ENCODE results near the gene FCHO1.

Gene FCHO1

GRCh38 chr19:17734146-17734545 is 17.1 kb upstream of the FCHO1 start:
- DNase-seq, result no peak

GRCh38 chr19:17735410-17735809 is 15.9 kb upstream of the FCHO1 start:
- no peak for DNase-seq

- no peak for DNase-seq
These were observed 13.6 kb upstream of the FCHO1 start for GRCh38 chr19:17737690-17738153.

- no peak for DNase-seq
These were observed 12.0 kb upstream of the FCHO1 start for GRCh38 chr19:17739121-17739875.

DNA sequence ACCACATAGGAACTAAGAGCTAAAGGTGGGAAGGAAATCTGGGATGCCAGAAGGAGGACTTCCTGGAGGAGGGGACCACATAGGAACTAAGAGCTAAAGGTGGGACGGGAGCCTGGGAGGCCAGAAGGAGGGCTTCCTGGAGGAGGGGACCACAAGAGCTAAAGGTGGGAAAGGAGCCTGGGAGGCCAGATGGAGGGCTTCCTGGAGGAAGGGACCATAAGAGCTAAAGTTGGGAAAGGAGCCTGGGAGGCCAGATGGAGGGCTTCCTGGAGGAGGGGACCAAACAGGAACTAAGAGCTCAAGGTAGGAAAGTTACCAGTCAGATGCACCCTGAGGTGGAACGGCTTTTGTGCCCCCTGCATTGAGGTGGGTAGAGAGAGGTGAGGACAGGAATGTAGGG is 9.8 kb upstream of the FCHO1 start:
- DNase-seq, result no peak

DNA sequence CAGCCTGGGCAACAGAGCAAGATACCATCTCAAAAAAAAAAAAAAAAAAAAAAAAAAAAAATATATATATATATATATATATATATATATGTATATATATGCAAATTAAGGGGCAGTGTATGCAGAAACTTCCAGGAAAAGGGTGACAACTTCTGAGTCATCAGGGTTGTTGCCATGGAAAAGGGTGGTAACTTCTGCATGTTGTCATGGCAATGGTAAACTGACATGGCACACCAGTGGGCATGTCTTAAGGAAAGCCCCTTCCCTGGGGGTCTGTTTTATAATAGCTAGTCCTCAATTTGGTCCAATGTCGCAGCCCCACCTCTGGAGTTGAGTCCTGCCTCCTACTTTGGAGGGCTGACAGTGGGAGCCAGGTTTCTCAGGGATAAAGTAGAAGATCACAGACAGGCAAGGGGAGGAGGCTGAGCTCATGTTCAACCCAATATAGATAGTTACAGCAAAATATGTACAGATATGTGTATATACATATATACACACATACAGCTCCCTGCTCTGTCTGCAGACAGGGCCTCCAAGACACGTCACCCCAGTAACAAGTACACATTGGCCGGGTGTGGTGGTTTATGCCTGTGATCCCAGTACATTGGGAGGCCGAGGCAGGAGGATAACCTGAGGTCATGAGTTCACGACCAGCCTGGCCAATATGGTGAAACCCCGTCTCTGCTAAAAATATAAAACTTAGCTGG is 7.2 kb upstream of the FCHO1 start:
- peak; percentile 47 for DNase-seq

- DNase-seq, result peak; percentile 92
These were observed 3.8 kb upstream of the FCHO1 start for GRCh38 chr19:17747205-17748098.

DNA sequence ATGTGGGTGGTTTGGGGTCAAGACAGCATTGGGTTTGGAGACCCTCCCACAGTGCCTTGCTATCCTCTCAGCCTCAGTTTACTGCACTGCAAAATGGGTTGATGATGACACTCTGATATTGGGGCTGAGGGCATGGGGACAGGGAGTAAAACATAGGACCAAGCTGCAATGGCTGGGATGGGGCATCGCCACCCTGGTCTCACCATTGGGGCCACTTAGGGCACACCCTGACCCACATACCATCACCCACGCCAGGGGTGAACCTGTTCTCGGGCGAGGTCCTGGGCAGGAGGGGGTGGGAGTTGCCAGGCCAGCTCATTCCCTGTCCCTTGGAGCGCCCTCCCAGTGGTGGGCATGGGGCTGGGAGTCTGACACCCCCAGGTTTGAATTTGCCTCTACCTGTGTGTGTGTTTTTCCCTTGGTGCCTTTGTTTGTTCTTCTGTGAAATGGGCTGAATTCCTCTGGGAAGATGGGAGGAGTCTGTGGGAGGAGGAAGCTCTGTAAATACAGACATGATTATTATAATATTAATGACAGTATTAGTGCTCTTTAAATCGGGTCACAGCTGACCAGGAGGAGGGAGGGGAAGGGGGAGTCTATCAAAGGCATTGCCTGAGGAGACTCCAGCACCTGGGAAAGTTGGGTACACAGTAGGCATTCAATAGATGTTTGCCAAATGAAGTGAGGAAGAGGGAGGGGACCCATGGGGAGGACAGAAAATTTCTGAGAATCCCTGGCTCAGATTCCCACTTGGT is 2.2 kb upstream of the FCHO1 start:
- no peak for DNase-seq

GRCh38 chr19:17749912-17750317 is 1.4 kb upstream of the FCHO1 start:
- no peak for DNase-seq

- no peak for DNase-seq
These were observed 616 bp downstream of the FCHO1 start for GRCh38 chr19:17751912-17752273.

DNA sequence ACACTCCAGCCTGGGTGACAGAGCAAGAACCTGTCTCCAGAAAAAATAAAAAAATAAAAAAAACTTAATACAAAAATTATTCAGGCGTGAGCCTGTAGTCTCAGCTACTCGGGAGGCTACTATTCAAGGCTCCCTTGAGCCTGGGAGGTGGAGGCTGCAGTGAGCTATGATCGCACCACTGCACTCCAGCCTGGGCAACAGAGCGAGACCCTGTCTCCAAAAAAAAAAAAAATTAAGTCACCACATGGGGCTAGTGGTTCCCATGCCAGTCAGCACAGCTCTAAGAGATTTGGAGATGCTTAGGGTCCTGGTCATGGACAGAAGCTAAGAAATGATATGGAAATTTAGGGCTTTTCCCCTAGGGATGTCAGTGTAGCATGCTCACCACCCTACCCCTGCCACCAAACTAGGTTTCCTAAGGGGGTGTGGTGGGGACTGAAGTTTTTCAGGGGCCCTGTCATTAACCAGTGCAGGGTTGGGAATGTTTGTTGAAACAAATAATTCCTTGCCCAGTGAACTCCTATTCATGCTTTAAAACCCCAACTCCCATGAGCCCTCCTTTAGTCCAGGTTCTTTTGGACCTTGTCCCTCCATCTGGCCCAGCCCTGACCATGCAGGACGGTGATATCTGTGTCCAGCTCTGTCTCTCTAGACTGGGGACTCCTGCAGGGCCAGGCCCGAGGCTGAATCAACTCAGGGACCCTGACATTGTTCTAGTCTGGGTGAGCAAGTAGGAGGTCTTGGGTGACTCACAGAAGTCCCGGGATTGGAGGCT is 1.8 kb downstream of the FCHO1 start:
- no peak for DNase-seq

- no peak for DNase-seq
These were observed 2.7 kb downstream of the FCHO1 start for GRCh38 chr19:17753976-17754375.

- no peak for DNase-seq
These were observed 3.6 kb downstream of the FCHO1 start for GRCh38 chr19:17754634-17755442.

GRCh38 chr19:17755443-17755890 is 4.2 kb downstream of the FCHO1 start:
- DNase-seq, result no peak

DNA sequence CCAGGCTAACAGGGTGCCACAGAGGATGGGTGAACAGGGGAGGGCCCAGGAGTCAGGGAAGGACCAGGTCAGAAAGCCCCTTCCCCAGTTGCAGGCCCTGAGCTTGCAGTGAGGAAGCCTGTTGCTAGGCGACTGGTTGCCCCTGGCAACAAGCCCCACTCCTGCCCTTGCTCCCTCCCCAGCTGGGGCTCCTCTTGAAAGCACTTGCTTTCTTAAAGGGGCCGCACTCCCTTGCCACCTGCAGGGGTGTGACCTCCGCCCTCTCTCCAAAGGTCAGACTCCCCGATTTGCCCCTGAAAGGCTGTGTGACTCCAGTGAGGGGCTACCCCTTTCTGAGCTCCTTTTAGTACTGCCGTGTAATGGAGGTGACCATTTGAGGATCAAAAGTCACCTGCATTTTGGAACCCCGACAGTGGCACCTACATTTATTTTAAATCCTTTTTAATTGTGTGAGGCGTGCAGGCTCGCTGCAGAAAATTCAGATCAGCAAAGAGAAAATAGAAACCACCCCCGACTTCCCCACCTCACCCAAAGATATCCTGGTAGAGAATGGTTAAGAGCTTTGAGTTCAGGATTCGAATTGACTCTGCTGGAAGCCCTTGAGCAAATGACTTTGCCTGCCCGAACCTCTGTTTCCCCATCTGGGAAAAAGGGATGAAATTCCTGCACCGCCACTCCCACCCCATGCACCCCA is 4.8 kb downstream of the FCHO1 start:
- peak; percentile 16 for DNase-seq

DNA sequence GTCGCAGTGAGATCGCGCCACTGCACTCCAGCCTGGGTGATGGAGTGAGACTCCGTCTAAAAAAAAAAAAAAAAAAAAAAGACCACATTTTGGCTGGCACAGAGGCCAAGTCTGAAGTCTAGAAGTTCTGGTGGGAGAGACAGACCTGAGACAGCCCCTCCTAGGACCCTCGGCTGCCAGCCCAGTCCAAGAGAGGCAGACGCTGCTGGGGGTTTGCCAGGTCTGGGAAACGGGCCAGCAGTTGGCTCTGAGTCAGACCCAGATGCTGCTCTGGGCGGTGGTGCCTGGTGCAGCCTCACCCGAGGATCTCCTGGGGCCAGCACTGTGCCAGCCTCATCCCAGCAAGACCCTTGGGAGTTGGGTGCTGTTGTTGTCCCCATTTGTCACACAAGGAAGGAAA is 5.8 kb downstream of the FCHO1 start:
- DNase-seq, result peak; percentile 46

DNA sequence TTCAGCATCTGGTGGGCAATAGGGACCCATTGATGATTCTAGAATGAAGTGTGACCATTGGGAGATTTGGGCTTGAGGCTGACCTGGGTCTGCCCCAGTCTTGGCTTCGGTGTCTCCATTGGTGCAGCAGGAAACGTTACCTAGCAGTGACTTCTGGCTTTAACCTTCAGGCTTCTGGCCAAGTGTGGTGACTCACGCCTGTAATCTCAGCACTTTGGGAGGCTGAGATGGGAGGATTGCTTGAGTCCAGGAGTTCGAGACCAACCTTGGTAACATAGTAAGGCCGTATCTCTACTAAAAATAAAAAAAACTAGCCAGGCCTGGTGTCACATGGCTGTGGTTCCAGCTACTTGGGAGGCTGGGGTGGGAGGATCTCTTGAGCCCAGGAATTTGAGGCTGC is 7.2 kb downstream of the FCHO1 start:
- DNase-seq, result no peak

DNA sequence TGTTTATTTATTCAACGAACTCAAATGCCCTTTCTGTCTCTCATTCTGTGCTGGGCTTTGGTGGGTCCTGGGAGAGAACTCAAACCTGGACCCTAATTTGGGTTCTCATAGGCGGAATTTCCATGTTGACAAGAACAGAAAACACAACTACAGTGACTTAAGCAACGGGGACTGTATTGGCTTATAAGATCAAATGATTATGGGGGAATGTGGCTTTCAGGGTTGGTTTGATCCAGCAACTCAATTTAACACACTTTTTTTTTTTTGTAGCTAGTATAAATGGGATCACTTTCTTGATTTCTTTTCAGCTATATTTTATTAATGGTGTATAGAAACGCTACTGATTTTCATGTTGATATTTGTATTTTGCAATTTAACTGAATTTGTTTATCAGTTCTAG is 9.9 kb downstream of the FCHO1 start:
- DNase-seq, result no peak

DNA sequence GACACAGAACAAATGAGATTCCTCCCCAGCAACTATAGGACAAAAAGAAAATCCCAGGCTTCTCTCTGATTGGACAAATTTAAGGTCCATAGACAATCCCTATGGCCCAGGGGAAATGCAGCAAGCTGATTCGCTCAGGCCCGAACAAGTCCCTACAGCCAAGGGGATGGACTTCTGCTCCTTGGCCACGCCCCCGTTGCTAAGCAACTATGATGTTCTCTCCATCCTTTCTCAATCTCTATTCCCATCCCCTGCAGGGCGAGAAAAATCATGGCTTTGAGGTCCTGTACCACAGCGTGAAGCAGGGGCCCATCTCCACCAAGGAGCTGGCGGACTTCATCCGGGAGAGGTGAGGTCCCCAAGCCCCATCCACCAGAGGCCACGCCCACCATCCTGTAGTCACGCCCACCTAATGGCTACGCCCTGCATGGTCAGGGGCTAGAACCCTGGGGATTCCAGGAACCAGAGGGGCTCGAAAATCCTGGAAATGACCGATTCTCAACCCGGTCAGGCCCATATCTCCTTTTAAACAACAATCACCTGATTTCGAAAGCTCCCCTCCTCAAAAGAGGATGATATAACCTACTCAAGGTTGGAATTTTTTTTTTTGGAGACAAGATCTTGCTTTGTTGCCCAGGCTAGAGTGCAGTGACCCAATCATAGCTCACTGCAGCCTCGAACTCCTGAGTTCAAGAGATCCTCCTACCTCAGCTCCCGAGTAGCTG is 11.4 kb downstream of the FCHO1 start:
- DNase-seq, result peak; percentile 57

Measured in fibroblast of skin of abdomen (primary cell).